GM21367 (cell line): Measurements from ENCODE around the gene WDR26.
"Not testable (repeated sequence)": the region's sequence is repeated elsewhere in the genome, so short reads cannot be mapped to it uniquely, and the experiment has no call there.

ENCODE experiments used
- ATAC-seq: cut with Tn5 transposase; IDR thresholded peaks from one replicate; pipeline ENCODE4 v1.9.1; 2021; ENCODE audit not compliant: unreplicated experiment

The WDR26 gene

DNA sequence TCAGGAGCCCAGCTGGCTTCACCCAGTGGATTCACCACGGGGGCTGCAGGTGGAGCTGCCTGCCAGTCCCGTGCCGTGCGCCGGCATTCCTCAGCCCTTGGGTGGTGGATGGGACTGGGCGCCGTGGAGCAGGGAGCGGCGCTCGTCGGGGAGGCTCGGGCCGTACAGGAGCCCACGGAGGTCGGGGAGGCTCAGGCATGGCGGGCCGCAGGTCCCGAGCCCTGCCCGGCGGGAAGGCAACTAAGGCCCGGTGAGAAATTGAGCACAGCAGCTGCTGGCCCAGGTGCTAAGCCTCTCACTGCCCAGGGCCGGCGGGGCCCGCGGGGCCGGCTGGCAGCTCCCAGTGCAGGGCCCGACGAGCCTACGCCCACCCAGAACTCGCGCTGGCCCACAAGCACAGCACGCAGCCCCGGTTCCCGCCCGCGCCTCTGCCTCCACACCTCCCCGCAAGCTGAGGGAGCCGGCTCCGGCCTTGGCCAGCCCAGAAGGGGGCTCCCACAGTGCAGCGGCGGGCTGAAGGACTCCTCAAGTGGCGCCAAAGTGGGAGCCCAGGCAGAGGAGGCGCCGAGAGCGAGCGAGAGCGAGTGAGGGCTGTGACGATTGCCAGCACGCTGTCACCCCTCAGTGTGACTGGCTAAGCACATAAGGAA lies 82.0 kb downstream of the WDR26 start:
- not testable (repeated sequence) for ATAC-seq

DNA sequence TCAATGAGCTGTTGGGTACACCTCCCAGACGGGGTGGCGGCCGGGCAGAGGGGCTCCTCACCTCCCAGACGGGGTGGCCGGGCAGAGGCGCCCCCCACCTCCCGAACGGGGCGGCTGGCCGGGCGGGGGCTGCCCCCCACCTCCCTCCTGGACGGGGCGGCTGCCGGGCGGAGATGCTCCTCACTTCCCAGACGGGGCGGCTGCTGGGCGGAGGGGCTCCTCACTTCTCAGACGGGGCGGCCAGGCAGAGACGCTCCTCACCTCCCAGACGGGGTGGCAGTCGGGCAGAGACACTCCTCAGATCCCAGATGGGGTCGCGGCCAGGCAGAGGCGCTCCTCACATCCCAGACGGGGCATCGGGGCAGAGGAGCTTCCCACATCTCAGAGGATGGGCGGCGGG lies 84.9 kb downstream of the WDR26 start:
- not testable (repeated sequence) for ATAC-seq

DNA sequence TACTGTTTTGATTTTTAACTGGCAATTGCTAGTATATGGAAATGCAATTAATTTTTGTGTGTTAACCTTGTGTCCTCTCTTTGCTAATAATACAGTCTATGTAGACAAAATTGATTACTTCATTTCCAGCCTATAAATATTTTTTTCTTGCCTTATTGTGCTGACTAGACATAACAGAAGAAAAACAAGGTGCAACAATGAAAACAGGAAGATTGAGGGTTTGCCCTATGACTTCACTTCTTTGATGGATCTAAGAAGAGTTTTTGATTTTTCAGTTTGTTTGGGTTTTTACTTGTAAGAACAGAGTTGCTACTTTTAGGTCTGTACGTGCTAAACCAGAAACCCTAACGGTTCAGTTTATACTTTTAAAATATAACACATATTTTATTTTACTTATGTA lies 86.5 kb downstream of the WDR26 start:
- no peak for ATAC-seq

DNA sequence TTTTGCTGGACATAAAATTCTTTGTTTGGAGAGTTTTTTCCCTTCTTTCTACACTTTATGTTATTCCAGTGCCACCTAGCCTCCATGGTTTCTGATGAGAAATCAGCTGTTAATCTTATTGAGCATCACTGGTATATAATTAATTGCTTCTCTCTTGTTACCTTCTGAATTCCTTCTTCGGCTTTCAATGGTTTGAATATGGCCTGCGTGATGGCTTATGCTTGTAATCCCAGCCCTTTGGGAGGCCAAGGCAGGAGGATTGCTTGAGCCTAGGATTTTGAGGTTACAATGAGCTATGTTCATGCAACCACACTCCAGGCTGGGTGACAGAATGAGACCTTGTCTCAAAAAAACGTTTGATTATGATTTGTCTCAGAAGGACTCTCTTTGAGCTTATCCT lies 90.9 kb downstream of the WDR26 start:
- no peak for ATAC-seq

DNA sequence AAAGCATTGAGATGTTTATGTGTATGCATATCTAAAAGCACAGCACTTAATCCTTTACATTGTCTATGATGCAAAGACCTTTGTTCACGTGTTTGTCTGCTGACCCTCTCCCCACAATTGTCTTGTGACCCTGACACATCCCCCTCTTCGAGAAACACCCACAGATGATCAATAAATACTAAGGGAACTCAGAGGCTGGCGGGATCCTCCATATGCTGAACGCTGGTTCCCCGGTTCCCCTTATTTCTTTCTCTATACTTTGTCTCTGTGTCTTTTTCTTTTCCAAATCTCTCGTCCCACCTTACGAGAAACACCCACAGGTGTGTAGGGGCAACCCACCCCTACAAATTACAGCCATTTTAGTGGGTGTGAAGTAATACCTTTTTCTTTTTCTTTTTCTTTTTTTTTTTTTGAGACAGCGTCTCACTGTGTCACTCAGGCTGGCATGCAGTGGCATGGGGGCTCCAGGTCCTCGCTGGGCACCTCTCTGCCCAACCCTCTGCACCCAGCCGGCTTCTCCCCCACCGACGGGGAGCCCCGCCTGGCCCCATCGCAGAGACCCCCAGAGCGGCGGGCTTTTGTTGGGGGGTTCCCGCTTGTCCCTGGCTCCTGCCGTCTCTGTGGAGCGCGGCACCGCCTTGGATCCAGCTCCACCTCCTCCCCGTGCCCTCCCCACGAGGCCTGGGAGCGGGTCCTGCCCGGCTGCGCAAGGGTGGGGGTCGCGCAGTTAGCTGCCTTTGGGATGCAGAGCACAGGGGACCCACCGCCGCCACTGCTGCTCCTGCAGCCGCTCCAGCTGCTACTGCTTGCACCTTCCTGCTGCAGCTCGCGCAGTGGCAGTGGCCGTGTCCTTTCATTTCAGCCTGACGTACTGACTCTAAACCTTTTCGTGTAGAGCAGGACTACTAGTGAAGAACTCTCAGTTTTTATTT lies 93.9 kb downstream of the WDR26 start:
- ATAC-seq = not testable (repeated sequence)

DNA sequence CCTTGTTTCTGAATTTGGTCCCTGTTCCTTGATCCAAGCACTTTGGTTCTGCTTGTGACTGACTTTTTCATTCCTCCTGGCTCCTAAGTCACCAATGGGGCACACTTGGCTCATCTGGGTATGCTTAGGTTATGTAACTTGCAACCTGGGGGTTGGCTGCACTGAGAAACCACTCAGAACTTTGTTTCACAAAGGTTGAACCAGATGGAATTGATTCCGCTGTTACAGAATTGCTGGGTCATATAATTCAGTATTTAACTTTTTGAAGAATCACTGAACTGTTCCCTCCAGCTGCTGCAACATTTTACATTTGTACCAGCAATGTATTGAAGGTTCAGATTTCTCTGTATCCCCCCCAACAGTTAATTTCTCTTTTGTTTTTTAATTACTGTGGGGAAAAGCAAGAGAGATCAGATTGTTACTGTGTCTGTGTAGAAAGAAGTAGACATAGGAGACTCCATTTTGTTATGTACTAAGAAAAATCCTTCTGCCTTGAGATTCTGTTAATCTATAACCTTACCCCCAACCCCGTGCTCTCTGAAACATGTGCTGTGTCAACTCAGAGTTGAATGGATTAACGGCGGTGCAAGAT lies 95.1 kb downstream of the WDR26 start:
- no peak for ATAC-seq

DNA sequence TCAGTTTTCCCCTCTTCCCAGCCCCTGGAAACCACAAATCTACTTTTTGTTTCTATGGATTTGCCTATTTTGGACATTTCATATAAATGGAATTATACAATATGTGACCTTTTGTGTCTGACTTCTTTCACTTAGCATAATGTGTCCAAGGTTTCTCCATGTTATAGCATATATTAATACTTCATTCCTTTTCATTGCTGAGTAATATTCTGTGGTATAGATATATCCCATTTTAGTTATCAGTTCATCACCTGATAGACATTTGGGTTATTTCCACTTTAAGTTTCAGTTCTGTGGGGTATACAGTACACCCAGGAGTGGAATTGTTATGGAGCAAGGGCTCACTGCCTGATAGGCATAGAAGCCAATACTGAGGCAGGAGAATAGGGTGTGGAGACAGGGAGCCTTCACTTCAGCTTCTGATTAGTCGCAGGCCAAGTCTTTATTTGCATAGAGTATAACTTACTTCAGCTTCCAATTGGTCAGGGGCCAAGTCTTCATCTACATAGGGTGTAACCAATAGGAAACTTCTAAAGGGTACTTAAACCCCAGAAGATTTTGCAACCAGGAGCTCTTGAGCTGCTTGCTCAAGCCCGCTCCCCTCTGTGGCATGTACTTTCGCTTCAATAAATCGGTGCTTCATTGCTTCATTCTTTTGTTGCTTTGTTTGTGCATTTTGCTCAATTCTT lies 96.3 kb downstream of the WDR26 start:
- no peak for ATAC-seq
